ENCODE measurements around the gene KRTAP5-3.

The KRTAP5-3 gene

GRCh38 chr11:1644601-1645356, 36.5 kb upstream of the KRTAP5-3 start:
- H3K4me3 ChIP-seq (ENCODE audit: low read depth, low read length) = no peak overlapping the region
- no peak for TF ChIP-seq CTCF (IDR thresholded peaks at IDR 0.05; ENCODE audit: low read depth, low read length)
- no peak for DNase-seq
- H3K27ac ChIP-seq = no peak overlapping the region
- no peaks in the 10 kb centered on the region for H3K36me3 ChIP-seq
- no peaks in the 10 kb centered on the region for H3K9me3 ChIP-seq (ENCODE audit: severe bottlenecking)
- peaks cover 87% of the 10 kb centered on the region for H3K27me3 ChIP-seq (ENCODE audit: insufficient read depth, low read depth, severe bottlenecking)

- TF ChIP-seq CTCF (IDR thresholded peaks at IDR 0.05; ENCODE audit: low read depth, low read length) = no peak
- Histone ChIP-seq H3K27ac (no peak overlapping the region), H3K36me3 (no peaks in the 10 kb centered on the region), H3K4me3 (ENCODE audit: low read depth, low read length) (no peak overlapping the region), H3K27me3 (ENCODE audit: insufficient read depth, low read depth, severe bottlenecking) (peaks cover 90% of the 10 kb centered on the region), H3K9me3 (ENCODE audit: severe bottlenecking) (no peaks in the 10 kb centered on the region)
- DNase-seq = no peak
Measured at GRCh38 chr11:1643146-1643690, 35.0 kb upstream of the KRTAP5-3 start.

- DNase-seq = no peak
- Histone ChIP-seq H3K4me3 (ENCODE audit: low read depth, low read length) (no peak overlapping the region), H3K27ac (no peak overlapping the region), H3K9me3 (ENCODE audit: severe bottlenecking) (no peaks in the 10 kb centered on the region), H3K27me3 (ENCODE audit: insufficient read depth, low read depth, severe bottlenecking) (peaks cover 92% of the 10 kb centered on the region), H3K36me3 (no peaks in the 10 kb centered on the region)
- TF ChIP-seq CTCF (IDR thresholded peaks at IDR 0.05; ENCODE audit: low read depth, low read length) = no peak
Measured at GRCh38 chr11:1642288-1643145, 34.3 kb upstream of the KRTAP5-3 start.

GRCh38 chr11:1641096-1641495, 32.8 kb upstream of the KRTAP5-3 start:
- no peaks in the 10 kb centered on the region for H3K36me3 ChIP-seq
- no peak overlapping the region for H3K27ac ChIP-seq
- H3K9me3 ChIP-seq (ENCODE audit: severe bottlenecking) = no peaks in the 10 kb centered on the region
- no peak overlapping the region for H3K4me3 ChIP-seq (ENCODE audit: low read depth, low read length)
- DNase-seq = no peak
- TF ChIP-seq CTCF (IDR thresholded peaks at IDR 0.05; ENCODE audit: low read depth, low read length) = no peak
- H3K27me3 ChIP-seq (ENCODE audit: insufficient read depth, low read depth, severe bottlenecking) = peaks cover 93% of the 10 kb centered on the region

GRCh38 chr11:1640076-1640946, 32.0 kb upstream of the KRTAP5-3 start:
- no peak overlapping the region for H3K4me3 ChIP-seq (ENCODE audit: low read depth, low read length)
- peaks cover 93% of the 10 kb centered on the region for H3K27me3 ChIP-seq (ENCODE audit: insufficient read depth, low read depth, severe bottlenecking)
- no peaks in the 10 kb centered on the region for H3K9me3 ChIP-seq (ENCODE audit: severe bottlenecking)
- no peak overlapping the region for H3K27ac ChIP-seq
- H3K36me3 ChIP-seq = no peaks in the 10 kb centered on the region
- DNase-seq = peak; percentile 45
- TF ChIP-seq CTCF (IDR thresholded peaks at IDR 0.05; ENCODE audit: low read depth, low read length) = peak; percentile 92

All from WERI-Rb-1 (cell line).